Chondrocyte (in vitro differentiated cells): ENCODE data around the gene LRBA. TPM values are rescaled to one million over a fixed set of nuclear protein-coding genes. Genes with fewer than 3 reads are reported as not detected.

Experiments
- DNase-seq: peaks from one replicate; pipeline ENCODE4 v3.0.0; 2021; ENCODE audit warnings: mixed read lengths, low spot score
- H3K27ac Mint-ChIP-seq: one replicate; pipeline ENCODE4 v1.8.0; 2021; ENCODE audit warnings: mild to moderate bottlenecking, moderate library complexity, mixed read lengths; ENCODE audit not compliant: unreplicated experiment
- H3K27me3 Mint-ChIP-seq: 2 replicates; pipeline ENCODE4 v1.8.0; 2021; ENCODE audit warnings: low read depth, mixed read lengths
- H3K36me3 Mint-ChIP-seq: 2 replicates; pipeline ENCODE4 v1.8.0; 2021; ENCODE audit warnings: low read depth, mixed read lengths
- H3K4me1 Mint-ChIP-seq: 2 replicates; pipeline ENCODE4 v1.8.0; 2021; ENCODE audit warnings: low read depth, mild to moderate bottlenecking, mixed read lengths
- H3K4me3 Mint-ChIP-seq: one replicate; pipeline ENCODE4 v1.8.0; 2021; ENCODE audit warnings: mild to moderate bottlenecking, moderate library complexity, mixed read lengths; ENCODE audit not compliant: unreplicated experiment
- H3K9me3 Mint-ChIP-seq: 2 replicates; pipeline ENCODE4 v1.8.0; 2021; ENCODE audit warnings: low read depth, mixed read lengths
- CTCF ChIP-seq: fragments of 200-600 bp; sonication (generic); IDR thresholded peaks from 2 replicates; pipeline ENCODE4 v1.5.0; 2021; ENCODE audit warnings: antibody characterized with exemption, mild to moderate bottlenecking, moderate library complexity
- total RNA-seq: library from RNA; stranded (reverse); gene quantifications from 3 replicates; pipeline ENCODE4 v1.2.1, GENCODE V29; 2021

LRBA gene
- total RNA-seq, 1 donor from 2014 or later, result 19.7 TPM

GRCh38 chr4:150343796-150344195 lies 671.3 kb downstream of the LRBA start:
- no peaks in the 10 kb centered on the region for H3K9me3 Mint-ChIP-seq
- H3K4me3 Mint-ChIP-seq, result no peak overlapping the region
- no peak overlapping the region for H3K27ac Mint-ChIP-seq
- no peak for TF ChIP-seq CTCF
- DNase-seq, result no peak
- peaks cover 5% of the 10 kb centered on the region for H3K36me3 Mint-ChIP-seq
- no peaks in the 10 kb centered on the region for H3K27me3 Mint-ChIP-seq
- H3K4me1 Mint-ChIP-seq, result peaks cover 9% of the 10 kb centered on the region

- Mint-ChIP-seq H3K27ac (no peak overlapping the region), H3K4me3 (no peak overlapping the region), H3K36me3 (peaks cover 5% of the 10 kb centered on the region), H3K9me3 (no peaks in the 10 kb centered on the region), H3K27me3 (no peaks in the 10 kb centered on the region), H3K4me1 (peaks cover 10% of the 10 kb centered on the region)
- no peak for TF ChIP-seq CTCF
- no peak for DNase-seq
Observed at GRCh38 chr4:150342945-150343344, 672.1 kb downstream of the LRBA start.

- H3K4me1 Mint-ChIP-seq, result peaks cover 11% of the 10 kb centered on the region
- no peak overlapping the region for H3K27ac Mint-ChIP-seq
- H3K4me3 Mint-ChIP-seq, result no peak overlapping the region
- no peaks in the 10 kb centered on the region for H3K27me3 Mint-ChIP-seq
- peaks cover 2% of the 10 kb centered on the region for H3K36me3 Mint-ChIP-seq
- no peaks in the 10 kb centered on the region for H3K9me3 Mint-ChIP-seq
- DNase-seq, result no peak
- TF ChIP-seq CTCF, result no peak
Observed at GRCh38 chr4:150337734-150338133, 677.4 kb downstream of the LRBA start.

- H3K36me3 Mint-ChIP-seq, result peaks cover 2% of the 10 kb centered on the region
Observed at GRCh38 chr4:150336676-150337412, 678.2 kb downstream of the LRBA start.

GRCh38 chr4:150332961-150333360 lies 682.1 kb downstream of the LRBA start:
- no peaks in the 10 kb centered on the region for H3K9me3 Mint-ChIP-seq
- no peak for TF ChIP-seq CTCF
- no peak overlapping the region for H3K27ac Mint-ChIP-seq
- no peaks in the 10 kb centered on the region for H3K27me3 Mint-ChIP-seq
- no peaks in the 10 kb centered on the region for H3K36me3 Mint-ChIP-seq
- H3K4me3 Mint-ChIP-seq, result no peak overlapping the region
- no peak for DNase-seq
- peaks cover 6% of the 10 kb centered on the region for H3K4me1 Mint-ChIP-seq

More at GRCh38 chr4:150336676-150337412, 678.2 kb downstream of the LRBA start:
- Mint-ChIP-seq H3K27ac (no peak overlapping the region), H3K4me3 (no peak overlapping the region), H3K27me3 (no peaks in the 10 kb centered on the region), H3K4me1 (peaks cover 11% of the 10 kb centered on the region), H3K9me3 (no peaks in the 10 kb centered on the region)
- no peak for TF ChIP-seq CTCF
- no peak for DNase-seq
